Fibroblast of the aortic adventitia (primary cell): Measurements from ENCODE around the gene PLA2G4A. TPM values are rescaled to one million over a fixed set of nuclear protein-coding genes. Genes with fewer than 3 reads are reported as not detected.

ENCODE experiments used
- DNase-seq: peaks from one replicate; pipeline ENCODE4 v3.0.0-alpha.2; 2010; ENCODE audit warnings: low read depth
- H3K4me3 ChIP-seq: 2 replicates; pipeline ENCODE4 v1.5.1; 2011; ENCODE audit warnings: low read depth, mild to moderate bottlenecking, control low read depth, low read length, moderate library complexity
- total RNA-seq: library from RNA; depleted of rRNA; stranded (reverse); fragments of >200 nt; gene quantifications from 2 replicates; pipeline ENCODE4 v1.2.3, GENCODE V29; 2012; ENCODE audit warnings: low replicate concordance
- TF ChIP-seq, protein P1 (sequence below): IDR thresholded peaks from 2 replicates; pipeline ENCODE4 v1.5.1; 2011; ENCODE audit warnings: mild to moderate bottlenecking, low read length, control low read depth, inconsistent platforms; ENCODE audit not compliant: insufficient read depth

Gene PLA2G4A
- total RNA-seq, 1 donor, result 74.7 TPM

DNA sequence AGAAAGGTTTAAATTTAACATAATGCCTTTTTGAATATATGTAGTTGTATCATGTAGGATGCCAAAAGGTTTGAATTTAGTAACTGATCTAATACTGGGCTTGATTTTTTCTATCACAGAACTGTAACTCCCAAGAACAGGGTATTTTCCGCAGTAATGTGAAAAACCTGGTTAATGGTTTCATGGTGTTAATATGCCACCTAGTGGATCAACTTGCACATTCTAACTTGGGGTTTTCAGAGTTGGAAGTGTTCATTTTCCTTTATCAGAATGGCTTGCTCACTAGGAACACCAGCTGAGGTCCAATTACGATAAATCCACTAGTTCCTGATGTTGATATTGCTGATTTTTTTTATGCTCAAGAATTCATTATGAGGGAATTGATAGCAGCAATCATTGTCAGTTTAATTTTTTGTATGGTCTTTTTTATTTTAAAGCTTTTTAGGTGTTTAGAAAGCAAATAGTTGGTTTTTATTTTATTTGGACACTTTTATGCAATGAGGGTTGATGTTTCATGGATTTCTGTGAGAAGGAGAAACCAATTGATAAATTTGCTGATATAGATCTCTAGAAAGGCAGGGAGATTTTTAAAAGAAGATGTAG lies 157.2 kb downstream of the PLA2G4A start:
- TF ChIP-seq, protein P1, sequence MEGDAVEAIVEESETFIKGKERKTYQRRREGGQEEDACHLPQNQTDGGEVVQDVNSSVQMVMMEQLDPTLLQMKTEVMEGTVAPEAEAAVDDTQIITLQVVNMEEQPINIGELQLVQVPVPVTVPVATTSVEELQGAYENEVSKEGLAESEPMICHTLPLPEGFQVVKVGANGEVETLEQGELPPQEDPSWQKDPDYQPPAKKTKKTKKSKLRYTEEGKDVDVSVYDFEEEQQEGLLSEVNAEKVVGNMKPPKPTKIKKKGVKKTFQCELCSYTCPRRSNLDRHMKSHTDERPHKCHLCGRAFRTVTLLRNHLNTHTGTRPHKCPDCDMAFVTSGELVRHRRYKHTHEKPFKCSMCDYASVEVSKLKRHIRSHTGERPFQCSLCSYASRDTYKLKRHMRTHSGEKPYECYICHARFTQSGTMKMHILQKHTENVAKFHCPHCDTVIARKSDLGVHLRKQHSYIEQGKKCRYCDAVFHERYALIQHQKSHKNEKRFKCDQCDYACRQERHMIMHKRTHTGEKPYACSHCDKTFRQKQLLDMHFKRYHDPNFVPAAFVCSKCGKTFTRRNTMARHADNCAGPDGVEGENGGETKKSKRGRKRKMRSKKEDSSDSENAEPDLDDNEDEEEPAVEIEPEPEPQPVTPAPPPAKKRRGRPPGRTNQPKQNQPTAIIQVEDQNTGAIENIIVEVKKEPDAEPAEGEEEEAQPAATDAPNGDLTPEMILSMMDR, result peak; percentile 74
- DNase-seq, result peak; percentile 89
- no peak overlapping the region for H3K4me3 ChIP-seq

DNA sequence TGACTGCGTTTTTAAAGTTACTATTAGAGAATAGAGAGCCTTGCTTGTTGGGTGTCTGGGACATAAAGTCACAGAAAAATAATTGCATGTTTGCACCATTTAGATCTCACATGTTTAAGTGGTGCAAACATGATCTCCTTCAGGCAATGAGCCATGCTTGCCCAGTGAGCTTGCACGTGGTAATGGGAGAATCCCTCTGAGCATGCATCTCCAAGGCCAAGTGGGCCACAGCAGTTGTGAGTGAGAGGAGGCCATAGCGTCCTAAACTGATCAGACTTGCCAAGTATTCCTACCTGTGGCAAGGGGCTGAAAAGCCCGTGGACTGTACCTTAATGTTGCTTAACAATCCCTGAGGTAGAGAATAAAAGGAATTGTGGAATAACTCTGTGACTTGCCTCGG lies 158.3 kb downstream of the PLA2G4A start:
- DNase-seq, result no peak
- TF ChIP-seq, protein P1, result no peak
- H3K4me3 ChIP-seq, result no peak overlapping the region

DNA sequence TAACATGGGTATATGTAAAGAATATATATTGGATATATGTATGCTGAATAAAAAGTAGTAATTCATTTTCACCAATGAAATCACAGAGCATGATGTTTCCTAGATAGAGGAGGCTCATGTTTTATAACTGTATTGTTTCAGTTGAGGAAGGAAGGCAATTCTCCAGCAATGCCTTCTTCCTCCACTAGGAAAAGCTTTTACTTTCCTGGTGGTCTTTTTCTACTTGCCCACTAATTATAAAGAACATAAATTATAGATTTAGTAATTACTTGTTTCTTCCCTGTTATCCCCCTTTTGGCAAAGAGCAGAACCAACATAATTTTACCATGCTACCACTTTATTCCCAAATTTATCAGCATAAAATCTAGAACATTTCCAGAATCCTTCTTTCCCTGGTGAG lies 159.0 kb downstream of the PLA2G4A start:
- no peak for DNase-seq
- no peak overlapping the region for H3K4me3 ChIP-seq
- TF ChIP-seq, protein P1, result peak; percentile 49

DNA sequence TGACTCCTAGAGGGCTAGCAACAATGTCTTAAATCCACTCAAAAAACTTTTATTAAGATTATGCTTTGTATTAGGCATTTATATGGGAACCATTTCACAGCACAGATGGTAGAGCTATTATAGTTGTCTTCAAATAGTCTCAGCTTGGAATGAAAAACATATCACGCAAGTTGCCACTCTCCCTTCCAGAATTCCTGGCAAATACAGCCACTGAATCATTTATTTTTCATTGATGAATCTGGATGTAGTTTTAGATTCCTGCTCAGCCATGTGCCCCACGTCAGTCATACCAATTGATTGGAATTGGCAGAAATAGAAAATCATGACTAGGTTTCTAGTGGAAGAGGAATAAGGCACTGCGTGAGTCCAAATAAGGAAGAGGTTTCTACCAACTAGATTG lies 165.2 kb downstream of the PLA2G4A start:
- TF ChIP-seq, protein P1, result no peak
- DNase-seq, result no peak
- no peak overlapping the region for H3K4me3 ChIP-seq

DNA sequence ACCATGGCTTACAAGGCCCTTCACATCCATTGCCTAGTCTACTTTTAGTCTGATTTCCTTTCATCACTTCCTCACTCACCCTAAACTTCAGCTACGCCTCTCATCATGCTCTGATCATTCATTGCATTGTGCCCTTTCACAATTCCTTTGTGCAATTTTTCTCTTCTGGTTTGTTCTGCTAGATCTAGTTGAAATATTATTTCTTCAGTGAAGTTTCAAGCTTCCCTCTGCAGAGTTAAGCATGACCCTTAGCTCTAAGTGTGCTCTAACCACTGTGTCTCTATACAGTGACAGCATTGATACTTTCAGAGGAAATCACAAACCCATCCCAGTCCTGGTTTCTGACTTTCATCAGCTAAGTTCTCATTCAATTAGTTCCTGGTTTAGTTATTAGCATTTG lies 166.1 kb downstream of the PLA2G4A start:
- TF ChIP-seq, protein P1, result no peak
- no peak for DNase-seq
- no peak overlapping the region for H3K4me3 ChIP-seq

DNA sequence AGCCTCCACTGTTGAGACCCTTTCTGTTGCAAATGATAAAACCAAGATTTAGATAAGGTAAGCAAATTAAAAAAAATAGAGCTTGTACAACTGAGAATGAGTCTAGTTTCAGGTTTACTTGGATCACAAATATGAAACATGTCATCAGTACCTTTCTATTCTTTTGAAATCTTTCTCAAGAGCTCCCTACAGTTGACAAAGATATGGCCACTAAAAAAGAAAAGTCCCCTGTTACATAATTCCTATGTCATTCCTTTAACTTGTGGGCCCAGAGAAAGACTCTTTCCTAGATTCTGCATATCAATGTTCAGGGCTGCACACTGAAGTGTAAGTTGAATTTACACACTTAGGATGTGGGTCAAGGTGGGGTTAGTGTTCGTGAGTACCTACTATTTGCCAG lies 168.1 kb downstream of the PLA2G4A start:
- TF ChIP-seq, protein P1, result no peak
- no peak for DNase-seq
- no peak overlapping the region for H3K4me3 ChIP-seq

DNA sequence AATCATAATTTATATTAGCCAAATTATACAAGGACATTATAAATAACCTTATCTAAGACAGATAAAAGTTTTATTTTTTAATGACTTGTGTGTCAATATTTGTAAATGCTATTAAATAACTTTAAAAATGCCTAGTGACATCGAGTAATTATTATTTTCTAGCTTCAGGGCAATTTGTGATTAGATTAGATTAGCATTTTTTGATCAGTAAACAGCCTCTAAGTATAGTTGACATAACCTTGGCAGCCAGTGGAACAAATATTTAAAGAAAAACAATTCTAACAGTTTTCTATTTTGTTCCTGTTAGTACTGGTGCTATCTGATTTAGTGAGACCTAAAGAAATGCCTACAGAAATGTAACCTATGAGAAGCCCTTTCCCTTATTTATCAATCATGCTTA lies 169.1 kb downstream of the PLA2G4A start:
- no peak overlapping the region for H3K4me3 ChIP-seq
- no peak for DNase-seq
- TF ChIP-seq, protein P1, result no peak
